ENCODE data around the gene OR56B1.

OR56B1 gene

DNA sequence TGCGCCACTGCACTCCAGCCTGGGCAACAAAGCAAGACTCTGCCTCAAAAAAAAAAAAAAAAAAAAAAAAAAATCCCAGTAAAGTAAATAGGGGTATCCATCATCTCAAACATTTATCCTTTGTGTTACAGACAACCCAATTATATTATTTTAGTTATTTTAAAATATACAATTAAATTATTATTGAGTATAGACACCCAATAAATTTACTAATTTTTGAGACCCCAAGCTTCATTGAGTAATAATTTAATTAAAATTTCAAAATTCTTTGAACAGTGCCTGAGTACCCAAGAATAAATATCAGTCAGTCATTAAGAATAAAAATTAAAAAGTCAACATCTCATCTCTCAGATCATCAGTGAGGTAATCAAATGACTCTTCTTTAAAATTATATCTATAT lies 17.7 kb downstream of the OR56B1 start, which contains the start of gene OR52N4:
Gene OR52N4, plus strand, starts transcription at position 301 of the 400 bp plus-strand sequence. CDS start 498 bp downstream, outside the sequence.
- H3K4me3 ChIP-seq (ENCODE audit: control insufficient read depth, low read depth, low read length): no peak within 1 kb of the TSS
- DNase-seq (ENCODE audit: low read depth): no peak
- TF ChIP-seq CTCF (conservative IDR thresholded peaks at IDR 0.05; ENCODE audit: control insufficient read depth, insufficient read depth, low read depth, low read length): no peak

- no peak for DNase-seq (ENCODE audit: low read depth)
- no peak overlapping the region for H3K4me3 ChIP-seq (ENCODE audit: control insufficient read depth, low read depth, low read length)
- no peak for TF ChIP-seq CTCF (conservative IDR thresholded peaks at IDR 0.05; ENCODE audit: control insufficient read depth, insufficient read depth, low read depth, low read length)
Measured at GRCh38 chr11:5767056-5767455, 30.8 kb downstream of the OR56B1 start.

DNA sequence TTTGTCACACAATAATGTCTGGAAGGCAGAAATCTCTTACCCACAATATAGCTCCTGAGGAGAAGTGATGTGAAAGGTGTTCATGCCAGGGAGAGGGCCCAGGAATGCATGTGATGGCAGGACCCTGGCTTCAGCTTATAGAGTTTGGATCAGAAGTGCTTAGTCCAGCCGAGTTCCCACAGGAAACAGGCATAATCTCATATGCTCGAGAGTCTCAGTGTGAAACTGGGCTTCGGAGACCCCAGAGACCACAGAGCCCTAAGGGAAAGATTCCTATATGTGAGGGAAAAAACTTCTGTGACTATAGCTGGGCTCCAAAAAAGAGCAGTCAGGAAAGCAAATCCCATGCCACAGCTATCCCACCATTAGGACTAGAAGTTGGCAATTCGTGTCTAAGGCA lies 47.0 kb downstream of the OR56B1 start, which contains the start of gene OR52N5:
Gene OR52N5, minus strand, starts transcription at position 101 of the 400 bp plus-strand sequence. CDS start 4,721 bp downstream, outside the sequence.
- no peak for TF ChIP-seq CTCF (conservative IDR thresholded peaks at IDR 0.05; ENCODE audit: control insufficient read depth, insufficient read depth, low read depth, low read length)
- no peak within 1 kb of the TSS for H3K4me3 ChIP-seq (ENCODE audit: control insufficient read depth, low read depth, low read length)

More for the DNA sequence above, 47.0 kb downstream of the OR56B1 start, which contains the start of gene OR52N5:
- no peak for DNase-seq (ENCODE audit: low read depth)

All from fibroblast of mammary gland (primary cell).